ENCODE results near the gene SLC16A5. TPM values are rescaled to one million over a fixed set of nuclear protein-coding genes. Genes with fewer than 3 reads are reported as not detected.

Gene SLC16A5
- total RNA-seq, 1 experiment from 2014 or later, result 17.1 TPM

DNA sequence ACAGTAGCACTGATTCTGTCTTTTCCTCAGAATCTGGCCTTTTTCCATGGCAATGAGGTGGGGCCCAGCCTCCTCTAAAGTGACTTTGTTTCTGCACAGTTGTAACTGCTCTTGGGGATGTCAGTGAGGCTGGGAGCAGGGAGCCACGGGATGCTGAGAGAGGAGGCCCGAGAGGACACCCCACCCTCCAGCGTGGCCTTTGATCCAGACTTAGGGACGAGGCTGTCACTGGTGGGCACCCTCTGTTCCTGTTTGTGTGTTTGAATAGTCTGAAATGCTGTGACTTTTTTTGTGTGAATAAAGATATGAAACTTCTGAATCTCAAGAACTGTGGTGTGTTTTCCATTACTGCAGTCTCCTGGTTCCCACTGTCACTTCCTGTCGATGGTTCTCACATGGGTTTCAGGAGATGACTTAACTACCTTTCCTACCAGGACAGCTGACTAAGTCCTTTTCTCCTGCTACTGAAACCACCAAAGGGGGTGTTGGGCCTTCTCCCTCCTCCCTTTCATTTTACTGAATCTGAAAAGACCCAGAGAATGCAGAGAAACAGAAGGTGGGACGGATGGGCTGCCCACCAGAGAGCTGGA, 22.1 kb upstream of the SLC16A5 start:
- H3K9ac ChIP-seq (ENCODE audit: extremely low read depth, insufficient read length, low read length), result no peak overlapping the region
- H3K4me3 Mint-ChIP-seq, result no peak overlapping the region

More for the DNA sequence above, 22.1 kb upstream of the SLC16A5 start:
- H3K36me3 Mint-ChIP-seq (ENCODE audit: insufficient read depth in 1 of 3, low read depth in 3 of 3), result peaks cover 32 to 50% (median 44%) of the 10 kb centered on the region in 3 experiments
- Histone ChIP-seq H3K18ac (ENCODE audit: insufficient read length, low read depth, low read length) (no peak overlapping the region), H2BK5ac (ENCODE audit: insufficient read length, low read length) (no peak overlapping the region), H3K4me2 (ENCODE audit: insufficient read depth, insufficient read length, low read length) (no peak overlapping the region), H3K56ac (ENCODE audit: insufficient read length, low read depth, low read length) (no peak overlapping the region), H4K5ac (ENCODE audit: insufficient read length, low read depth, low read length) (no peak overlapping the region), H2BK120ac (ENCODE audit: low read depth, low read length, poor library complexity, severe bottlenecking) (no peak overlapping the region), H3K14ac (ENCODE audit: insufficient read depth, low read length) (no peak overlapping the region), H3K4ac (ENCODE audit: low read depth, low read length) (no peak overlapping the region), H4K91ac (ENCODE audit: insufficient read length, low read depth, low read length) (no peak overlapping the region), H2BK12ac (ENCODE audit: insufficient read length, low read depth, low read length) (no peak overlapping the region), H2BK15ac (ENCODE audit: low read depth, low read length) (no peak overlapping the region), H3K9me3 (ENCODE audit: control insufficient read depth, low read depth, low read length) (no peaks in the 10 kb centered on the region), H3K79me1 (ENCODE audit: insufficient read depth, low read depth, low read length, poor library complexity, severe bottlenecking) (no peaks in the 10 kb centered on the region), H3T11ph (ENCODE audit: low read length) (no peak overlapping the region), H3K79me2 (ENCODE audit: insufficient read depth, low read length) (no peaks in the 10 kb centered on the region; the same call in 1 of the 2 replicates), H2AFZ (ENCODE audit: low read length) (no peak overlapping the region), H4K8ac (replicated peaks; ENCODE audit: insufficient read length, low read depth, low read length) (no peak overlapping the region), H2AK5ac (ENCODE audit: insufficient read length, low read length) (no peak overlapping the region), H3K23ac (ENCODE audit: insufficient read length, low read depth, low read length) (no peak overlapping the region), H2BK20ac (ENCODE audit: low read depth, low read length, poor library complexity, severe bottlenecking) (no peak overlapping the region), H3K4me1 (ENCODE audit: insufficient read depth, low read length) (no peaks in the 10 kb centered on the region), H3K27ac (ENCODE audit: insufficient read length, low read depth, low read length) (no peak overlapping the region), H3K23me2 (ENCODE audit: insufficient read length, low read depth, low read length, poor library complexity, severe bottlenecking) (no peaks in the 10 kb centered on the region), H4K20me1 (ENCODE audit: control insufficient read depth, insufficient read depth, insufficient read length) (peaks cover 3% of the 10 kb centered on the region), H3K27me3 (ENCODE audit: insufficient read depth, low read length) (no peaks in the 10 kb centered on the region)
- no CpG with 5 or more reads among the region's 6 CpGs for WGBS (ENCODE audit: extremely low coverage, insufficient read length, low lambda C conversion rate)
- peak overlapping the region in 2 of 3 experiments; percentile 81 to 91; a peak in 3 of 7 replicates for H3K27ac Mint-ChIP-seq
- H3K27me3 Mint-ChIP-seq (ENCODE audit: low read depth), result no peaks in the 10 kb centered on the region; the same call in none of the 2 replicates
- no peaks in the 10 kb centered on the region for H3K9me3 Mint-ChIP-seq
- peaks cover 0 to 7% of the 10 kb centered on the region in 2 experiments; a peak in 2 of 4 replicates for H3K4me1 Mint-ChIP-seq
- DNase-seq, result no peak
- TF ChIP-seq, protein P1, sequence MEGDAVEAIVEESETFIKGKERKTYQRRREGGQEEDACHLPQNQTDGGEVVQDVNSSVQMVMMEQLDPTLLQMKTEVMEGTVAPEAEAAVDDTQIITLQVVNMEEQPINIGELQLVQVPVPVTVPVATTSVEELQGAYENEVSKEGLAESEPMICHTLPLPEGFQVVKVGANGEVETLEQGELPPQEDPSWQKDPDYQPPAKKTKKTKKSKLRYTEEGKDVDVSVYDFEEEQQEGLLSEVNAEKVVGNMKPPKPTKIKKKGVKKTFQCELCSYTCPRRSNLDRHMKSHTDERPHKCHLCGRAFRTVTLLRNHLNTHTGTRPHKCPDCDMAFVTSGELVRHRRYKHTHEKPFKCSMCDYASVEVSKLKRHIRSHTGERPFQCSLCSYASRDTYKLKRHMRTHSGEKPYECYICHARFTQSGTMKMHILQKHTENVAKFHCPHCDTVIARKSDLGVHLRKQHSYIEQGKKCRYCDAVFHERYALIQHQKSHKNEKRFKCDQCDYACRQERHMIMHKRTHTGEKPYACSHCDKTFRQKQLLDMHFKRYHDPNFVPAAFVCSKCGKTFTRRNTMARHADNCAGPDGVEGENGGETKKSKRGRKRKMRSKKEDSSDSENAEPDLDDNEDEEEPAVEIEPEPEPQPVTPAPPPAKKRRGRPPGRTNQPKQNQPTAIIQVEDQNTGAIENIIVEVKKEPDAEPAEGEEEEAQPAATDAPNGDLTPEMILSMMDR (conservative IDR thresholded peaks at IDR 0.05), result no peak
